ENCODE measurements around the gene BAHCC1. TPM values are rescaled to one million over a fixed set of nuclear protein-coding genes. Genes with fewer than 3 reads are reported as not detected.

BAHCC1 gene
- total and polyA plus RNA-seq, 10 of the 15 experiments (the other 5 are each of a cell fraction or from before 2014, with no cell fraction given), result 0.03 to 0.14 (median 0.11) TPM; not detected in 6

DNA sequence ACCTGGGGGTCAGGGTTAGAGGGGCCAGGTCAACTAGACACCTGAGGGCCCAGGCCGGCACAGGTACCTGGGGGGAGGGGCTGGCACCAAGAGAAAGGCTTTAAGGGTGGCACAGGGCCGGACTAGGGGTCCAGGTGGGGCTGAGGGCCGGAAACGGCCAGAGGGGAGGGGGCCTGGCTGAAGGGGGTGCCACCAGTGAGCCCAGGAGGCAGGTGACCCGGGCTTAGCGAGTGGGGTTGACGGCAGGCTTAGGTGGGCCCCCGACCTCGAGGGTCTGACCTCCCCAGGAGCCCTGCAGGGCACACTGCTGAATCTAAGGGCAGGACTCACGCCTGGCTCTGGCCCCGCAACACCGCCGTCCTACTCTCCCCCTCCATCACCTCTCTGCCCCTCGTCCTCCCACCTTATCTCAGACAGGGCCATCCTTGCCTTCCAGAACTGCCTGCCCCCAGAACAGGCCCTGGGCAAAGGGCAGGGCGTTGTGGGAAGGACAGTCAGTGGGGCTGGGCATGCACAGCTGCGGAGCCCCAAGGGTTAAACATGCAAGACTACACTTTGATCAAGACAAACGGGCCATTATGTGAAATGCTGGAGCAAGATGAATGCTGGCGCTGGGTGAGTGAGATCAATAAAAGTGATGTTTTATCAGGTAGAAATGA, 73.0 kb downstream of the BAHCC1 start:
- intact Hi-C loops (cut with micrococcal nuclease; ENCODE audit: unreplicated experiment) (no loop called here), in situ Hi-C loops (cut with MboI) (no loop called here)
- Histone ChIP-seq H3K27ac (ENCODE audit: control insufficient read depth, insufficient read depth) (no peak overlapping the region), H3K36me3 (ENCODE audit: control insufficient read depth in 2 of 2, insufficient read depth in 2 of 2, low read length in 1 of 2) (no peaks in the 10 kb centered on the region), H3K9me3 (replicated peaks; ENCODE audit: control insufficient read depth, insufficient read depth, low read length) (no peaks in the 10 kb centered on the region; the same call in 2 of the 3 replicates), H2AFZ (ENCODE audit: control insufficient read depth, low read depth, low read length) (no peak overlapping the region), H3K27me3 (replicated peaks in 1 of 2; ENCODE audit: control insufficient read depth in 2 of 2, insufficient read depth in 2 of 2, low read length in 1 of 2) (no peaks in the 10 kb centered on the region; a peak in 1 of 4 replicates), H3K4me1 (ENCODE audit: control insufficient read depth, insufficient read depth, low read length) (no peaks in the 10 kb centered on the region), H4K20me1 (ENCODE audit: control insufficient read depth, insufficient read depth) (no peaks in the 10 kb centered on the region), H3K79me2 (ENCODE audit: control insufficient read depth, insufficient read depth, low read length) (no peaks in the 10 kb centered on the region), H3K4me3 (no peak overlapping the region), H3K9ac (ENCODE audit: control insufficient read depth, insufficient read depth, low read length) (no peak overlapping the region), H3K4me2 (ENCODE audit: control insufficient read depth, insufficient read depth) (no peak overlapping the region)
- FAIRE-seq (no peak), DNase-seq (ENCODE audit: low read depth, low spot score) (no peak), ATAC-seq (no peak)
- no peak for TF ChIP-seq DPF2 (IDR thresholded peaks at IDR 0.05)
- no TSS peak for BruUV-seq (replicated peaks)
- RAD21 ChIA-PET (ENCODE audit: unreplicated experiment), result no interaction called here
- CTCF ChIA-PET, result no interaction called here
- SMC1A ChIA-PET (ENCODE audit: uncharacterized antibody, unreplicated experiment), result no interaction called here
- WGBS (ENCODE audit: insufficient coverage, insufficient replicate concordance, low lambda C conversion rate, missing lambda C conversion rate), result 27% methylated on average over 18 of the region's 18 CpGs
- POLR2A ChIA-PET, result no interaction called here

DNA sequence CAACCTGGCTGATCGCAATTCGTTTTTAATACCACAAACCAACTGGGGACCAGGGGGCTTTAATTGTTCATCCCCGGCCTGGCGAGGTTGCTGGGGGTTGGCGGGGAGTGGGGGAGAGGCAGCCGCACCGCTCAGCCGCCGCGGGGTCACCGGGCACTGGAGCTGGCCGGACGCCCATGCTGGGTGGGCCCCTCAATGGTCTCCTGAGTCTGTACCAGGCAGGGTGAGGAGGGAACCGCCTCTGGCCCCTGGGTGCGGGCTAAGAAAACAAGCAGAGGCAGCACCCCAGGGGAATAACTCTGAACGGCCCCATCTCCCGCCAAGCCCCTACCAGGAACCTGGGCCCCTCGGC, 73.5 kb downstream of the BAHCC1 start:
- in situ Hi-C loops (cut with MboI) (no loop called here), intact Hi-C loops (cut with micrococcal nuclease; ENCODE audit: unreplicated experiment) (no loop called here)
- BruUV-seq (replicated peaks), result no TSS peak
- H3K4me1 ChIP-seq (ENCODE audit: control insufficient read depth, insufficient read depth, low read length), result no peaks in the 10 kb centered on the region
- ChIA-PET CTCF (no interaction called here), POLR2A (no interaction called here), SMC1A (ENCODE audit: uncharacterized antibody, unreplicated experiment) (no interaction called here), RAD21 (ENCODE audit: unreplicated experiment) (no interaction called here)
- H3K4me3 ChIP-seq, result no peak overlapping the region
- DNase-seq (ENCODE audit: low read depth, low spot score) (no peak), ATAC-seq (no peak), FAIRE-seq (no peak)
- H3K79me2 ChIP-seq (ENCODE audit: control insufficient read depth, insufficient read depth, low read length), result no peaks in the 10 kb centered on the region
- H2AFZ ChIP-seq (ENCODE audit: control insufficient read depth, low read depth, low read length), result no peak overlapping the region
- H3K9ac ChIP-seq (ENCODE audit: control insufficient read depth, insufficient read depth, low read length), result no peak overlapping the region
- no peaks in the 10 kb centered on the region for H3K36me3 ChIP-seq (ENCODE audit: control insufficient read depth in 2 of 2, insufficient read depth in 2 of 2, low read length in 1 of 2)
- H3K4me2 ChIP-seq (ENCODE audit: control insufficient read depth, insufficient read depth), result no peak overlapping the region
- 43% methylated on average over 16 of the region's 18 CpGs for WGBS (ENCODE audit: insufficient coverage, insufficient replicate concordance, low lambda C conversion rate, missing lambda C conversion rate)
- H3K27me3 ChIP-seq (replicated peaks in 1 of 2; ENCODE audit: control insufficient read depth in 2 of 2, insufficient read depth in 2 of 2, low read length in 1 of 2), result peaks cover 0 to under 1% of the 10 kb centered on the region in 2 experiments; a peak in 2 of 4 replicates
- no peaks in the 10 kb centered on the region; the same call in 2 of the 3 replicates for H3K9me3 ChIP-seq (replicated peaks; ENCODE audit: control insufficient read depth, insufficient read depth, low read length)
- H3K27ac ChIP-seq (ENCODE audit: control insufficient read depth, insufficient read depth), result no peak overlapping the region
- H4K20me1 ChIP-seq (ENCODE audit: control insufficient read depth, insufficient read depth), result no peaks in the 10 kb centered on the region
- TF ChIP-seq STAT3 (IDR thresholded peaks at IDR 0.05; ENCODE audit: low read depth, low read length) (no peak), CBX3 (IDR thresholded peaks at IDR 0.05; ENCODE audit: borderline replicate concordance, low read depth) (no peak), HDGF (IDR thresholded peaks at IDR 0.05) (no peak), YY1 (IDR thresholded peaks at IDR 0.05; ENCODE audit: low read depth, low read length) (no peak), POU2F2 (IDR thresholded peaks at IDR 0.05; ENCODE audit: borderline replicate concordance, low read depth, low read length) (no peak), EED (IDR thresholded peaks at IDR 0.05; ENCODE audit: low read depth) (no peak)
- TF ChIP-seq, protein P1, sequence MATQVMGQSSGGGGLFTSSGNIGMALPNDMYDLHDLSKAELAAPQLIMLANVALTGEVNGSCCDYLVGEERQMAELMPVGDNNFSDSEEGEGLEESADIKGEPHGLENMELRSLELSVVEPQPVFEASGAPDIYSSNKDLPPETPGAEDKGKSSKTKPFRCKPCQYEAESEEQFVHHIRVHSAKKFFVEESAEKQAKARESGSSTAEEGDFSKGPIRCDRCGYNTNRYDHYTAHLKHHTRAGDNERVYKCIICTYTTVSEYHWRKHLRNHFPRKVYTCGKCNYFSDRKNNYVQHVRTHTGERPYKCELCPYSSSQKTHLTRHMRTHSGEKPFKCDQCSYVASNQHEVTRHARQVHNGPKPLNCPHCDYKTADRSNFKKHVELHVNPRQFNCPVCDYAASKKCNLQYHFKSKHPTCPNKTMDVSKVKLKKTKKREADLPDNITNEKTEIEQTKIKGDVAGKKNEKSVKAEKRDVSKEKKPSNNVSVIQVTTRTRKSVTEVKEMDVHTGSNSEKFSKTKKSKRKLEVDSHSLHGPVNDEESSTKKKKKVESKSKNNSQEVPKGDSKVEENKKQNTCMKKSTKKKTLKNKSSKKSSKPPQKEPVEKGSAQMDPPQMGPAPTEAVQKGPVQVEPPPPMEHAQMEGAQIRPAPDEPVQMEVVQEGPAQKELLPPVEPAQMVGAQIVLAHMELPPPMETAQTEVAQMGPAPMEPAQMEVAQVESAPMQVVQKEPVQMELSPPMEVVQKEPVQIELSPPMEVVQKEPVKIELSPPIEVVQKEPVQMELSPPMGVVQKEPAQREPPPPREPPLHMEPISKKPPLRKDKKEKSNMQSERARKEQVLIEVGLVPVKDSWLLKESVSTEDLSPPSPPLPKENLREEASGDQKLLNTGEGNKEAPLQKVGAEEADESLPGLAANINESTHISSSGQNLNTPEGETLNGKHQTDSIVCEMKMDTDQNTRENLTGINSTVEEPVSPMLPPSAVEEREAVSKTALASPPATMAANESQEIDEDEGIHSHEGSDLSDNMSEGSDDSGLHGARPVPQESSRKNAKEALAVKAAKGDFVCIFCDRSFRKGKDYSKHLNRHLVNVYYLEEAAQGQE (IDR thresholded peaks at IDR 0.05; ENCODE audit: low read depth, low read length), result no peak
- TF ChIP-seq, protein P2, sequence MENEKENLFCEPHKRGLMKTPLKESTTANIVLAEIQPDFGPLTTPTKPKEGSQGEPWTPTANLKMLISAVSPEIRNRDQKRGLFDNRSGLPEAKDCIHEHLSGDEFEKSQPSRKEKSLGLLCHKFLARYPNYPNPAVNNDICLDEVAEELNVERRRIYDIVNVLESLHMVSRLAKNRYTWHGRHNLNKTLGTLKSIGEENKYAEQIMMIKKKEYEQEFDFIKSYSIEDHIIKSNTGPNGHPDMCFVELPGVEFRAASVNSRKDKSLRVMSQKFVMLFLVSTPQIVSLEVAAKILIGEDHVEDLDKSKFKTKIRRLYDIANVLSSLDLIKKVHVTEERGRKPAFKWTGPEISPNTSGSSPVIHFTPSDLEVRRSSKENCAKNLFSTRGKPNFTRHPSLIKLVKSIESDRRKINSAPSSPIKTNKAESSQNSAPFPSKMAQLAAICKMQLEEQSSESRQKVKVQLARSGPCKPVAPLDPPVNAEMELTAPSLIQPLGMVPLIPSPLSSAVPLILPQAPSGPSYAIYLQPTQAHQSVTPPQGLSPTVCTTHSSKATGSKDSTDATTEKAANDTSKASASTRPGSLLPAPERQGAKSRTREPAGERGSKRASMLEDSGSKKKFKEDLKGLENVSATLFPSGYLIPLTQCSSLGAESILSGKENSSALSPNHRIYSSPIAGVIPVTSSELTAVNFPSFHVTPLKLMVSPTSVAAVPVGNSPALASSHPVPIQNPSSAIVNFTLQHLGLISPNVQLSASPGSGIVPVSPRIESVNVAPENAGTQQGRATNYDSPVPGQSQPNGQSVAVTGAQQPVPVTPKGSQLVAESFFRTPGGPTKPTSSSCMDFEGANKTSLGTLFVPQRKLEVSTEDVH (IDR thresholded peaks at IDR 0.05; ENCODE audit: low read depth, partially characterized antibody), result no peak
